GM12878 (cell line): Measurements from ENCODE around the gene CD34. TPM values are rescaled to one million over a fixed set of nuclear protein-coding genes. Genes with fewer than 3 reads are reported as not detected.

Experiments
- ATAC-seq: fragments of 200-7000 bp; cut with Tn5 transposase; 3 replicates; pipeline ENCODE4 v1.9.1; 2020; ENCODE audit warnings: mild to moderate bottlenecking, moderate library complexity
- BruUV-seq: library from RNA; stranded (reverse); fragments of 400-500 nt; replicated peaks from 2 replicates; lab custom pipeline; 2021; lab: Mats Ljungman, UMichigan
- CTCF ChIA-PET: fragments of 300-600 bp; sonication (Branson Sonifier 250); formaldehyde crosslinking; extraction: SDS; loops from one replicate; lab custom pipeline; 2021; ENCODE audit warnings: inconsistent platforms; lab: Yijun Ruan, JAX
- POLR2A ChIA-PET: fragments of 350-600 bp; formaldehyde crosslinking; extraction: SDS; loops from one replicate; lab custom pipeline; 2021; ENCODE audit warnings: inconsistent platforms; lab: Charles Lee
- RAD21 ChIA-PET: fragments of 300-600 bp; sonication (Branson Sonifier 250); formaldehyde crosslinking; loops from one replicate; lab custom pipeline; 2023; ENCODE audit warnings: antibody characterized with exemption; ENCODE audit not compliant: unreplicated experiment; lab: Charles Lee
- SMC1A ChIA-PET: fragments of 300-600 bp; sonication (Branson Sonifier 250); formaldehyde crosslinking; loops from one replicate; lab custom pipeline; 2023; ENCODE audit not compliant: unreplicated experiment, uncharacterized antibody; lab: Charles Lee
- DNase-seq: peaks from one replicate; pipeline ENCODE4 v3.0.0-alpha.2; 2011; ENCODE audit warnings: low read depth, low spot score
- FAIRE-seq: peaks from 3 replicates; lab custom pipeline; 2011; peaks lifted over from hg19 to GRCh38; lab: Jason Lieb, UNC
- H2AFZ ChIP-seq: 2 replicates; pipeline ENCODE4 v1.6.0; 2011; ENCODE audit warnings: low read depth, low read length, control low read depth; ENCODE audit not compliant: control insufficient read depth
- H3K27ac ChIP-seq: 2 replicates; pipeline ENCODE4 v1.5.1; 2011; ENCODE audit warnings: control low read depth; ENCODE audit not compliant: control insufficient read depth, insufficient read depth
- H3K27me3 ChIP-seq, 2 experiments: replicated peaks in 1 of 2; 2 replicates each; pipeline versions ENCODE4 v1.6.0 to v1.6.1; 2011; ENCODE audit warnings: low read length in 1 of 2; ENCODE audit not compliant: control insufficient read depth in 2 of 2, insufficient read depth in 2 of 2
- H3K36me3 ChIP-seq, 2 experiments: 2 replicates each; pipeline ENCODE4 v1.5.1; 2011; ENCODE audit warnings: low read length in 1 of 2; ENCODE audit not compliant: control insufficient read depth in 2 of 2, insufficient read depth in 2 of 2
- H3K4me1 ChIP-seq: 2 replicates; pipeline ENCODE4 v1.6.1; 2011; ENCODE audit warnings: mild to moderate bottlenecking, low read length, moderate library complexity, mixed read lengths; ENCODE audit not compliant: control insufficient read depth, insufficient read depth
- H3K4me2 ChIP-seq: 2 replicates; pipeline ENCODE4 v1.6.0; 2011; ENCODE audit warnings: control low read depth; ENCODE audit not compliant: control insufficient read depth, insufficient read depth
- H3K4me3 ChIP-seq: fragments of 200-600 bp; sonication (generic); 2 replicates; pipeline ENCODE4 v1.5.1; 2016
- H3K79me2 ChIP-seq: 2 replicates; pipeline ENCODE4 v1.6.0; 2011; ENCODE audit warnings: low read length; ENCODE audit not compliant: control insufficient read depth, insufficient read depth
- H3K9ac ChIP-seq: 2 replicates; pipeline ENCODE4 v1.8.0; 2011; ENCODE audit warnings: low read length, control low read depth, mixed read lengths; ENCODE audit not compliant: control insufficient read depth, insufficient read depth
- H3K9me3 ChIP-seq: replicated peaks from 3 replicates; pipeline ENCODE4 v1.5.1; 2011; ENCODE audit warnings: mild to moderate bottlenecking, low read length; ENCODE audit not compliant: control insufficient read depth, insufficient read depth
- H4K20me1 ChIP-seq: 2 replicates; pipeline ENCODE4 v1.6.0; 2011; ENCODE audit not compliant: control insufficient read depth, insufficient read depth
- WGBS: methylation state at CpG from one replicate; pipeline ENCODE4 v1.1.6; 2016; ENCODE audit warnings: low lambda C conversion rate; ENCODE audit not compliant: insufficient replicate concordance, insufficient coverage; ENCODE audit errors: missing lambda C conversion rate; 5-methylcytosine and 5-hydroxymethylcytosine counted together
- in situ Hi-C: fragments of 300-500 bp; cut with MboI; formaldehyde crosslinking; loops from 9 replicates; pipeline ENCODE4 v1.14.3; 2018; ENCODE audit warnings: mixed read lengths
- intact Hi-C: fragments of 100-400 bp; cut with micrococcal nuclease; formaldehyde crosslinking; loops from one replicate; pipeline ENCODE4 v1.14.2; 2022; ENCODE audit not compliant: unreplicated experiment
- polyA plus RNA-seq, 11 experiments: library from polyadenylated mRNA; depleted of rRNA in 4 of 11; unstranded in 6 of 11; stranded (reverse) in 5 of 11; fragments of >200 nt; fragmentation: Nextera tagmentation in 4 of 11; fragmentation: Illumina TruSeq in 1 of 11; extraction: Ambion mirVana in 4 of 11; extraction: Trizol in 1 of 11; gene quantifications; 1 replicate in 1 of 11; 2 replicates in 10 of 11; pipeline versions ENCODE4 v1.2.1 to v1.2.3, GENCODE V29; 2011 to 2016; ENCODE audit warnings: inconsistent platforms in 2 of 11, missing spikeins in 2 of 11, low read depth in 1 of 11
- total RNA-seq, 4 experiments: library from RNA; depleted of rRNA in 3 of 4; stranded (reverse); fragments of >200 nt in 3 of 4; fragmentation: Illumina TruSeq in 1 of 4; extraction: Trizol in 1 of 4; gene quantifications; 2 replicates each; pipeline versions ENCODE4 v1.2.1 to v1.2.3, GENCODE V29; 2013 to 2021
- TF ChIP-seq, protein P1 (sequence below): IDR thresholded peaks from 2 replicates; pipeline ENCODE4 v1.6.1; 2012; ENCODE audit warnings: improper control_type of control experiment, low read depth, low read length; ENCODE audit not compliant: insufficient replicate concordance

CD34 gene
- total and polyA plus RNA-seq, 10 of the 15 experiments (the other 5 are each of a cell fraction or from before 2014, with no cell fraction given): under 0.01 to 0.08 (median 0.02) TPM; not detected in 6

DNA sequence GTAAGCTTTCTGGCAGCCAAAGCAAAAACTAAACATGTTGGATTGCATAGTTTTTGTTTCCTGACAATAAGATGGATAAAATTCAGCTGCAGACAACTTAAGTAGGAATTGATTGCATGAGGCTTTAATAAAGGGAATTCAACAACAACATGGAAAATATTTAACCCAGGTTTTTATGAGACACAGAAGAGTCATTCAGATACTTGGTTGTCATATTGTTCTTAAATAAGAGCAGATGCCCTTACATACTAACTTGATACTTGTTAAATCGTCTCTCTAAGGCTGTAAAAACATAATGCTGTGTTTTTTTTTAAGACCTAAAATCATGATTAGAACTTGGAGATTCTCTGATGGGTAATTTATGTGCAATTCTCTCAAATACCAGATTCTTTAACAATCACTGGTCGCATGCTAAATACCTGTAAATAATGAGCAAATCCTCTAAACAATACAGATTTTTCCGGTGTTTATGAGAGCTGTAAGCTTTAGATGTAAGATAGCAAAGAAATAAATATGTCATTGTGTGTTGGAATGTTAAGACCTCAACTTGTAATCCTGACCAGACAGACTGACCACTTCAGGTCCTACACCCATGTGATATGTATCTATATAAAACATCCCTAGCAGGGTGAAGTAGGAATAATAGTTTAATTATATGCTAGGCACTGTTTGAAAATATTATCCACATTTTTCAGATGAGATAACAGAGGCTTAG lies 37.8 kb upstream of the CD34 start:
- WGBS: 31% methylated on average over 3 of the region's 3 CpGs
- Histone ChIP-seq H3K27ac (no peak overlapping the region), H3K4me1 (no peaks in the 10 kb centered on the region), H3K79me2 (no peaks in the 10 kb centered on the region), H2AFZ (no peak overlapping the region), H3K27me3 (peaks cover 1 to 3% of the 10 kb centered on the region in 2 experiments; a peak in 2 of 4 replicates), H3K9me3 (no peaks in the 10 kb centered on the region), H3K4me2 (no peak overlapping the region), H3K36me3 (no peaks in the 10 kb centered on the region), H3K4me3 (no peak overlapping the region), H4K20me1 (no peaks in the 10 kb centered on the region), H3K9ac (no peak overlapping the region)
- in situ Hi-C loops (no loop called here), intact Hi-C loops (no loop called here)
- ChIA-PET POLR2A (no interaction called here), RAD21 (no interaction called here), CTCF (interaction anchor here (1.3 kb wide), 1 partner anchor 64 kb away, joined by 3 read pairs; no protein-coding TSS in a partner anchor), SMC1A (interaction anchor here (1.5 kb wide), 1 partner anchor 64 kb away, joined by 3 read pairs; no protein-coding TSS in a partner anchor)
- BruUV-seq: no TSS peak
- DNase-seq: no peak
- TF ChIP-seq, protein P1, sequence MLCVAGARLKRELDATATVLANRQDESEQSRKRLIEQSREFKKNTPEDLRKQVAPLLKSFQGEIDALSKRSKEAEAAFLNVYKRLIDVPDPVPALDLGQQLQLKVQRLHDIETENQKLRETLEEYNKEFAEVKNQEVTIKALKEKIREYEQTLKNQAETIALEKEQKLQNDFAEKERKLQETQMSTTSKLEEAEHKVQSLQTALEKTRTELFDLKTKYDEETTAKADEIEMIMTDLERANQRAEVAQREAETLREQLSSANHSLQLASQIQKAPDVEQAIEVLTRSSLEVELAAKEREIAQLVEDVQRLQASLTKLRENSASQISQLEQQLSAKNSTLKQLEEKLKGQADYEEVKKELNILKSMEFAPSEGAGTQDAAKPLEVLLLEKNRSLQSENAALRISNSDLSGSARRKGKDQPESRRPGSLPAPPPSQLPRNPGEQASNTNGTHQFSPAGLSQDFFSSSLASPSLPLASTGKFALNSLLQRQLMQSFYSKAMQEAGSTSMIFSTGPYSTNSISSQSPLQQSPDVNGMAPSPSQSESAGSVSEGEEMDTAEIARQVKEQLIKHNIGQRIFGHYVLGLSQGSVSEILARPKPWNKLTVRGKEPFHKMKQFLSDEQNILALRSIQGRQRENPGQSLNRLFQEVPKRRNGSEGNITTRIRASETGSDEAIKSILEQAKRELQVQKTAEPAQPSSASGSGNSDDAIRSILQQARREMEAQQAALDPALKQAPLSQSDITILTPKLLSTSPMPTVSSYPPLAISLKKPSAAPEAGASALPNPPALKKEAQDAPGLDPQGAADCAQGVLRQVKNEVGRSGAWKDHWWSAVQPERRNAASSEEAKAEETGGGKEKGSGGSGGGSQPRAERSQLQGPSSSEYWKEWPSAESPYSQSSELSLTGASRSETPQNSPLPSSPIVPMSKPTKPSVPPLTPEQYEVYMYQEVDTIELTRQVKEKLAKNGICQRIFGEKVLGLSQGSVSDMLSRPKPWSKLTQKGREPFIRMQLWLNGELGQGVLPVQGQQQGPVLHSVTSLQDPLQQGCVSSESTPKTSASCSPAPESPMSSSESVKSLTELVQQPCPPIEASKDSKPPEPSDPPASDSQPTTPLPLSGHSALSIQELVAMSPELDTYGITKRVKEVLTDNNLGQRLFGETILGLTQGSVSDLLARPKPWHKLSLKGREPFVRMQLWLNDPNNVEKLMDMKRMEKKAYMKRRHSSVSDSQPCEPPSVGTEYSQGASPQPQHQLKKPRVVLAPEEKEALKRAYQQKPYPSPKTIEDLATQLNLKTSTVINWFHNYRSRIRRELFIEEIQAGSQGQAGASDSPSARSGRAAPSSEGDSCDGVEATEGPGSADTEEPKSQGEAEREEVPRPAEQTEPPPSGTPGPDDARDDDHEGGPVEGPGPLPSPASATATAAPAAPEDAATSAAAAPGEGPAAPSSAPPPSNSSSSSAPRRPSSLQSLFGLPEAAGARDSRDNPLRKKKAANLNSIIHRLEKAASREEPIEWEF: no peak
- ATAC-seq: no peak
- no peak for FAIRE-seq
